ENCODE measurements around the gene IQGAP1. TPM values are rescaled to one million over a fixed set of nuclear protein-coding genes. Genes with fewer than 3 reads are reported as not detected.
A peak's percentile ranks its signal among the peaks of the same experiment; 100 is the strongest.

IQGAP1 gene
- total and polyA plus RNA-seq, 9 of the 15 experiments (the other 6 are each of a cell fraction or from before 2014, with no cell fraction given), result 37.6 to 143 (median 77.7) TPM

DNA sequence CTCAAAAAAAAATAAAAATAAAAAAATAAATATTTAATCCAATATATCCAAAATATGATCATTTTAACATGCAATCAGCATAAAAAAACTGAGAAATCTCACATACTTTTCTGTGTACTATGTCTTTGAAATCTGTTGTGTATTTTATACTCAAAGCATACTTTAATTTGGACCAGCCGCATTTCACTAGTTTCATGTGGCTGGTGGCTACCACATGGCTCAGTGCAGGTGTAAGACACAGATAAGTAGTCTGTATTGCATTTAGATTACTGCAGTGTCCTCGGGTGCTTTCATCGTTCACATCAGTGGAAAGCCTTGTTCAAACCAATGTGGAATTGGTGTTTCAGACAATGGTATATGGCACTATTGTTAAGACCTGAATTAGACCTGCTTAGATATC is 152.7 kb downstream of the IQGAP1 start:
- POLR2A ChIA-PET, result interaction anchor here (2.0 kb wide), 1 partner anchor 10 kb away, joined by 27 read pairs; the partner anchor contains the start of gene CRTC3
- TF ChIP-seq ZNF384 (IDR thresholded peaks at IDR 0.05; ENCODE audit: low read depth, low read length), result no peak
- TF ChIP-seq KDM1A (IDR thresholded peaks at IDR 0.05), result 0 out of 4 replicates have a peak, but pooled peaks of 1 of the 2 experiments have one; percentile 25
- peak; percentile 91 for TF ChIP-seq TEAD4 (IDR thresholded peaks at IDR 0.05; ENCODE audit: low read length)
- TF ChIP-seq TEAD4 (CRISPR knock-in tag; IDR thresholded peaks at IDR 0.05; ENCODE audit: borderline replicate concordance), result no peak
- peak; percentile 94 for TF ChIP-seq TCF3 (CRISPR knock-in tag; IDR thresholded peaks at IDR 0.05)
- TF ChIP-seq ZNF431 (CRISPR knock-in tag; IDR thresholded peaks at IDR 0.05), result no peak
- peak; percentile 66; the same call in 1 of the 2 replicates for TF ChIP-seq MXI1 (IDR thresholded peaks at IDR 0.05; ENCODE audit: low read depth, low read length)
- TF ChIP-seq BRD4 (IDR thresholded peaks at IDR 0.05), result no peak
- TF ChIP-seq ZKSCAN1 (IDR thresholded peaks at IDR 0.05; ENCODE audit: low read depth, low read length), result no peak
- no peak for TF ChIP-seq BRD9 (IDR thresholded peaks at IDR 0.05; ENCODE audit: low read depth, partially characterized antibody)
- TF ChIP-seq, protein P1, sequence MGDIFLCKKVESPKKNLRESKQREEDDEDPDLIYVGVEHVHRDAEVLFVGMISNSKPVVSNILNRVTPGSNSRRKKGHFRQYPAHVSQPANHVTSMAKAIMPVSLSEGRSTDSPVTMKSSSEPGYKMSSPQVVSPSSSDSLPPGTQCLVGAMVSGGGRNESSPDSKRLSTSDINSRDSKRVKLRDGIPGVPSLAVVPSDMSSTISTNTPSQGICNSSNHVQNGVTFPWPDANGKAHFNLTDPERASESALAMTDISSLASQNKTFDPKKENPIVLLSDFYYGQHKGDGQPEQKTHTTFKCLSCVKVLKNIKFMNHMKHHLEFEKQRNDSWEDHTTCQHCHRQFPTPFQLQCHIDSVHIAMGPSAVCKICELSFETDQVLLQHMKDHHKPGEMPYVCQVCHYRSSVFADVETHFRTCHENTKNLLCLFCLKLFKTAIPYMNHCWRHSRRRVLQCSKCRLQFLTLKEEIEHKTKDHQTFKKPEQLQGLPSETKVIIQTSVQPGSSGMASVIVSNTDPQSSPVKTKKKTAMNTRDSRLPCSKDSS (IDR thresholded peaks at IDR 0.05; ENCODE audit: low read depth, partially characterized antibody), result no peak
- TF ChIP-seq FOXK2 (conservative IDR thresholded peaks at IDR 0.05 in 1 of 2, IDR thresholded peaks at IDR 0.05 in 1 of 2; ENCODE audit: low read depth in 2 of 2), result peak in 1 of 2 experiments; percentile 44; a peak in 2 of 4 replicates
- no peak for TF ChIP-seq ZNF282 (CRISPR knock-in tag; IDR thresholded peaks at IDR 0.05)
- TF ChIP-seq, protein P2, sequence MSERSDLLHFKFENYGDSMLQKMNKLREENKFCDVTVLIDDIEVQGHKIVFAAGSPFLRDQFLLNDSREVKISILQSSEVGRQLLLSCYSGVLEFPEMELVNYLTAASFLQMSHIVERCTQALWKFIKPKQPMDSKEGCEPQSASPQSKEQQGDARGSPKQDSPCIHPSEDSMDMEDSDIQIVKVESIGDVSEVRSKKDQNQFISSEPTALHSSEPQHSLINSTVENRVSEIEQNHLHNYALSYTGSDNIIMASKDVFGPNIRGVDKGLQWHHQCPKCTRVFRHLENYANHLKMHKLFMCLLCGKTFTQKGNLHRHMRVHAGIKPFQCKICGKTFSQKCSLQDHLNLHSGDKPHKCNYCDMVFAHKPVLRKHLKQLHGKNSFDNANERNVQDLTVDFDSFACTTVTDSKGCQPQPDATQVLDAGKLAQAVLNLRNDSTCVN (CRISPR knock-in tag; IDR thresholded peaks at IDR 0.05), result no peak
- no peak for TF ChIP-seq EGR1 (conservative IDR thresholded peaks at IDR 0.05)
- TF ChIP-seq, protein P3, sequence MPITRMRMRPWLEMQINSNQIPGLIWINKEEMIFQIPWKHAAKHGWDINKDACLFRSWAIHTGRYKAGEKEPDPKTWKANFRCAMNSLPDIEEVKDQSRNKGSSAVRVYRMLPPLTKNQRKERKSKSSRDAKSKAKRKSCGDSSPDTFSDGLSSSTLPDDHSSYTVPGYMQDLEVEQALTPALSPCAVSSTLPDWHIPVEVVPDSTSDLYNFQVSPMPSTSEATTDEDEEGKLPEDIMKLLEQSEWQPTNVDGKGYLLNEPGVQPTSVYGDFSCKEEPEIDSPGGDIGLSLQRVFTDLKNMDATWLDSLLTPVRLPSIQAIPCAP (CRISPR knock-in tag; IDR thresholded peaks at IDR 0.05; ENCODE audit: borderline replicate concordance), result no peak
- no peak for TF ChIP-seq ZC3H4 (CRISPR knock-in tag; IDR thresholded peaks at IDR 0.05; ENCODE audit: borderline replicate concordance)
- TF ChIP-seq BACH1 (tag; IDR thresholded peaks at IDR 0.05), result no peak

More for the DNA sequence above, 152.7 kb downstream of the IQGAP1 start:
- BruUV-seq (replicated peaks), result no TSS peak
- Histone ChIP-seq H3K27me3 (ENCODE audit: control insufficient read depth in 2 of 2, insufficient read depth in 2 of 2, low read length in 2 of 2) (no peaks in the 10 kb centered on the region), H3K9me3 (replicated peaks; ENCODE audit: control insufficient read depth, insufficient read depth, low read depth, low read length) (no peaks in the 10 kb centered on the region), H3K4me2 (ENCODE audit: insufficient read depth, low read length) (peak overlapping the region; percentile 43), H3K27ac (ENCODE audit: extremely low read depth, low read depth, low read length) (peak overlapping the region; percentile 60; the same call in 2 of the 3 replicates), H3K9me1 (ENCODE audit: control insufficient read depth, insufficient read depth, low read length) (no peaks in the 10 kb centered on the region), H2AFZ (ENCODE audit: low read depth, low read length) (no peak overlapping the region), H3K36me3 (ENCODE audit: control insufficient read depth, insufficient read depth, low read length) (peaks cover 22% of the 10 kb centered on the region; the same call in 2 of the 3 replicates), H3K4me1 (replicated peaks in 1 of 2; ENCODE audit: control insufficient read depth in 2 of 2, insufficient read depth in 2 of 2, low read length in 2 of 2) (peaks cover 0 to 12% of the 10 kb centered on the region in 2 experiments; a peak in 2 of 5 replicates), H4K20me1 (replicated peaks; ENCODE audit: control insufficient read depth, insufficient read depth, low read length) (no peaks in the 10 kb centered on the region), H3K4me3 (no peak overlapping the region), H3K79me2 (ENCODE audit: control insufficient read depth, insufficient read depth, low read length) (peaks cover 27% of the 10 kb centered on the region), H3K9ac (ENCODE audit: insufficient read depth in 1 of 2, low read depth in 2 of 2, low read length in 2 of 2) (peak overlapping the region in 1 of 2 experiments; percentile 42; a peak in 1 of 4 replicates)
- CTCF ChIA-PET (ENCODE audit: low intra/inter-chr PET ratio), result no interaction called here
- intact Hi-C loops (cut with micrococcal nuclease), result no loop called here
- ATAC-seq, result peak; percentile 96
- peak; percentile 93 for FAIRE-seq
- DNase-seq (ENCODE audit: extremely low read depth in 1 of 4, low spot score in 3 of 4), result peak; percentile 49 to 74 (median 64)
- in situ Hi-C loops (cut with MboI), result no loop called here
- WGBS (ENCODE audit: insufficient coverage, low coverage, missing lambda C conversion rate), result 5% methylated on average over 3 of the region's 3 CpGs
